Colonic mucosa (tissue), 4 donors: ENCODE results near the gene FOXP1. TPM values are rescaled to one million over a fixed set of nuclear protein-coding genes. Genes with fewer than 3 reads are reported as not detected.

ENCODE experiments used
- DNase-seq: peaks from one replicate; pipeline ENCODE4 v3.0.0-alpha.2; 2020
- H3K27ac ChIP-seq: fragments of 200-600 bp; one replicate; pipeline ENCODE4 v1.8.0; 2021
- H3K27me3 ChIP-seq: fragments of 200-600 bp; one replicate; pipeline ENCODE4 v1.8.0; 2021
- H3K36me3 ChIP-seq: fragments of 200-600 bp; one replicate; pipeline ENCODE4 v1.8.0; 2021
- H3K4me1 ChIP-seq: fragments of 200-600 bp; one replicate; pipeline ENCODE4 v1.8.0; 2021; ENCODE audit warnings: mild to moderate bottlenecking
- H3K4me3 ChIP-seq: fragments of 200-600 bp; one replicate; pipeline ENCODE4 v1.8.0; 2021
- H3K9ac ChIP-seq, 2 donors: one replicate each; pipeline ENCODE4 v1.7.0; 2013; ENCODE audit warnings: control low read depth in 2 of 2, low read depth in 2 of 2, low read length in 2 of 2
- H3K9me3 ChIP-seq: fragments of 200-600 bp; one replicate; pipeline ENCODE4 v1.8.0; 2021
- intact Hi-C: fragments of 100-400 bp; cut with DNase I; formaldehyde crosslinking; loops from one replicate; pipeline ENCODE4 v1.14.1; 2022
- total RNA-seq, 2 donors: library from RNA; stranded (reverse); fragmentation: NEBNext Ultra II Directional in 1 of 2; extraction: Animal tissue kit (Norgen Biotek cat#: 25700) in 1 of 2; gene quantifications; one replicate each; pipeline ENCODE4 v1.2.1, GENCODE V29; 2021
- TF ChIP-seq, protein P1 (sequence below): fragments of 200-600 bp; IDR thresholded peaks from one replicate; pipeline ENCODE4 v1.8.0; 2022; ENCODE audit warnings: antibody characterized with exemption, mild to moderate bottlenecking
- donor health status: healthy.
- donor health status: DM: no; HTN: no; CAD: no.
- donor health status: DM: no; HTN: no; CAD: no.

FOXP1 gene
- total RNA-seq, 2 donors from 2014 or later: 127 to 128 TPM

- Histone ChIP-seq H3K27me3 (no peaks in the 10 kb centered on the region), H3K9ac (no peak overlapping the region), H3K27ac (no peak overlapping the region), H3K36me3 (no peaks in the 10 kb centered on the region), H3K4me1 (no peaks in the 10 kb centered on the region), H3K9me3 (no peaks in the 10 kb centered on the region), H3K4me3 (no peak overlapping the region)
- DNase-seq: no peak
- TF ChIP-seq, protein P1, sequence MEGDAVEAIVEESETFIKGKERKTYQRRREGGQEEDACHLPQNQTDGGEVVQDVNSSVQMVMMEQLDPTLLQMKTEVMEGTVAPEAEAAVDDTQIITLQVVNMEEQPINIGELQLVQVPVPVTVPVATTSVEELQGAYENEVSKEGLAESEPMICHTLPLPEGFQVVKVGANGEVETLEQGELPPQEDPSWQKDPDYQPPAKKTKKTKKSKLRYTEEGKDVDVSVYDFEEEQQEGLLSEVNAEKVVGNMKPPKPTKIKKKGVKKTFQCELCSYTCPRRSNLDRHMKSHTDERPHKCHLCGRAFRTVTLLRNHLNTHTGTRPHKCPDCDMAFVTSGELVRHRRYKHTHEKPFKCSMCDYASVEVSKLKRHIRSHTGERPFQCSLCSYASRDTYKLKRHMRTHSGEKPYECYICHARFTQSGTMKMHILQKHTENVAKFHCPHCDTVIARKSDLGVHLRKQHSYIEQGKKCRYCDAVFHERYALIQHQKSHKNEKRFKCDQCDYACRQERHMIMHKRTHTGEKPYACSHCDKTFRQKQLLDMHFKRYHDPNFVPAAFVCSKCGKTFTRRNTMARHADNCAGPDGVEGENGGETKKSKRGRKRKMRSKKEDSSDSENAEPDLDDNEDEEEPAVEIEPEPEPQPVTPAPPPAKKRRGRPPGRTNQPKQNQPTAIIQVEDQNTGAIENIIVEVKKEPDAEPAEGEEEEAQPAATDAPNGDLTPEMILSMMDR: no peak
- intact Hi-C loops: no loop called here
Observed at GRCh38 chr3:71243229-71243628, 340.3 kb downstream of the FOXP1 start.

- no peaks in the 10 kb centered on the region for H3K4me1 ChIP-seq
- intact Hi-C loops: no loop called here
- no peaks in the 10 kb centered on the region for H3K27me3 ChIP-seq
- H3K9ac ChIP-seq: no peak overlapping the region
- no peaks in the 10 kb centered on the region for H3K36me3 ChIP-seq
- DNase-seq: no peak
- no peak overlapping the region for H3K27ac ChIP-seq
- TF ChIP-seq, protein P1: no peak
- no peaks in the 10 kb centered on the region for H3K9me3 ChIP-seq
- no peak overlapping the region for H3K4me3 ChIP-seq
Observed at GRCh38 chr3:71241981-71242560, 341.5 kb downstream of the FOXP1 start.

GRCh38 chr3:71241246-71241901 lies 342.2 kb downstream of the FOXP1 start:
- H3K4me1 ChIP-seq: no peaks in the 10 kb centered on the region
- H3K36me3 ChIP-seq: no peaks in the 10 kb centered on the region
- DNase-seq: no peak
- no peak overlapping the region for H3K9ac ChIP-seq
- H3K27me3 ChIP-seq: no peaks in the 10 kb centered on the region
- H3K9me3 ChIP-seq: no peaks in the 10 kb centered on the region
- no peak overlapping the region for H3K27ac ChIP-seq
- no peak overlapping the region for H3K4me3 ChIP-seq
- intact Hi-C loops: no loop called here
- TF ChIP-seq, protein P1: no peak

DNA sequence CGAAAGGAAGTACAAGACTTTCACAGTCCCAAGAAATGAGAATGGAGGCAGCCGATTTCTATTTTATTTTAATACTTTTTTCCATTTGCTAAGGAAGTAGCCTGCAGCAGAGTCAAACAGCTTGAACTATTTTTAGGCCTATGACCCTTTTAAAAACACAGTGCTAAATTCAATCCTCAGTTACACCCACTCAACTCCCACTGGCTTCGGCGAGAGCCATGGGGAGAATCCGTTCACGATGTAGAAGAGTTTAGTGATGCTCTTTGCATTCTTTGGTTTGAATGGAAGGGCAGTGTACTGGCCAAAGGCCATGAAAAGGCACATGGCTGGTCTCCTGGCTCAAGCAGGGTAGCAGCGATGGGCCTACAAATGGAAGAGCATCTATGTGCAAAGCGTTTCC lies 343.5 kb downstream of the FOXP1 start:
- Histone ChIP-seq H3K27ac (no peak overlapping the region), H3K4me1 (no peaks in the 10 kb centered on the region), H3K9ac (no peak overlapping the region), H3K36me3 (no peaks in the 10 kb centered on the region), H3K27me3 (no peaks in the 10 kb centered on the region), H3K9me3 (no peaks in the 10 kb centered on the region), H3K4me3 (no peak overlapping the region)
- intact Hi-C loops: no loop called here
- no peak for DNase-seq
- TF ChIP-seq, protein P1: no peak

- TF ChIP-seq, protein P1: no peak
- DNase-seq: no peak
- Histone ChIP-seq H3K9me3 (no peaks in the 10 kb centered on the region), H3K27ac (no peak overlapping the region), H3K9ac (no peak overlapping the region), H3K27me3 (no peaks in the 10 kb centered on the region), H3K4me1 (no peaks in the 10 kb centered on the region), H3K4me3 (no peak overlapping the region), H3K36me3 (no peaks in the 10 kb centered on the region)
- intact Hi-C loops: no loop called here
Observed at GRCh38 chr3:71238355-71238757, 345.2 kb downstream of the FOXP1 start.
